HG03457 (cell line): ENCODE data around the gene DUSP5.

ENCODE experiments used
- ATAC-seq: cut with Tn5 transposase; IDR thresholded peaks from one replicate; pipeline ENCODE4 v1.9.1; 2021; ENCODE audit warnings: moderate number of reproducible peaks; ENCODE audit not compliant: unreplicated experiment

Gene DUSP5

GRCh38 chr10:110499796-110500514 lies 2.2 kb downstream of the DUSP5 start:
- no peak for ATAC-seq

- ATAC-seq = no peak
These were observed 2.8 kb downstream of the DUSP5 start for GRCh38 chr10:110500515-110500905.

GRCh38 chr10:110501142-110501937 lies 3.6 kb downstream of the DUSP5 start:
- peak; percentile 16 for ATAC-seq

- ATAC-seq = no peak
These were observed 4.6 kb downstream of the DUSP5 start for GRCh38 chr10:110502072-110502845.

GRCh38 chr10:110502851-110503301 lies 5.2 kb downstream of the DUSP5 start:
- ATAC-seq = peak; percentile 27

- no peak for ATAC-seq
These were observed 5.9 kb downstream of the DUSP5 start for GRCh38 chr10:110503528-110504110.

- ATAC-seq = peak; percentile 53
These were observed 6.5 kb downstream of the DUSP5 start for GRCh38 chr10:110504111-110504735.

GRCh38 chr10:110505130-110505770 lies 7.5 kb downstream of the DUSP5 start:
- no peak for ATAC-seq

- no peak for ATAC-seq
These were observed 8.7 kb downstream of the DUSP5 start for GRCh38 chr10:110506448-110506847.

- ATAC-seq = no peak
These were observed 9.6 kb downstream of the DUSP5 start for GRCh38 chr10:110507346-110507745.

GRCh38 chr10:110508159-110508788 lies 10.6 kb downstream of the DUSP5 start:
- ATAC-seq = no peak

GRCh38 chr10:110508806-110509544 lies 11.3 kb downstream of the DUSP5 start:
- ATAC-seq = no peak

GRCh38 chr10:110509560-110509959 lies 11.9 kb downstream of the DUSP5 start:
- ATAC-seq = no peak

- ATAC-seq = no peak
These were observed 12.4 kb downstream of the DUSP5 start for GRCh38 chr10:110510086-110510485.

GRCh38 chr10:110510730-110511129 lies 13.0 kb downstream of the DUSP5 start:
- ATAC-seq = no peak

- ATAC-seq = no peak
These were observed 14.2 kb downstream of the DUSP5 start for GRCh38 chr10:110511734-110512449.

- no peak for ATAC-seq
These were observed 14.9 kb downstream of the DUSP5 start for GRCh38 chr10:110512461-110513187.

- no peak for ATAC-seq
These were observed 16.2 kb downstream of the DUSP5 start for GRCh38 chr10:110513949-110514348.
